ENCODE measurements around the gene RNF149. TPM values are rescaled to one million over a fixed set of nuclear protein-coding genes. Genes with fewer than 3 reads are reported as not detected.

RNF149 gene
- total and polyA plus RNA-seq, 2 experiments from 2014 or later, result 38.8 to 47.6 TPM

DNA sequence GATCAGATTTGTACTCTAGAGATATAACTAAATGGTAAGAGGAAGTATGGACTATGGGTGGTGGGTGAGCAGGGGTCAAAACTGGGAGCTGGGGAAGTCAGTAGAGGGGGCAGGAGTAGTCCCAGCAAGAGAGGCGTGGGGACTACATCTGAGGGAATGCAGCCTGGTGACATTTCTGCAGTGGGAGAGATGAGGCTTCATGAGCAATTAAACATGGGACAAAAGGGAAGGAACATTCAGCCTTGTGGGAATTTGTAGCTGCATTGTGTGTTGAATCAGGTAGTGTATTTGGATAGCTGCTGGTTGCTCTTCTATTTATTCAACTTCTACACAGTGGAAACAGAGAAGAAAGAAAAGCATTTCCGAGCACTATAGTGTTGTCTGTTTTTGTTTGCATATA lies 52.2 kb downstream of the RNF149 start:
- no peaks in the 10 kb centered on the region for H3K9me2 ChIP-seq (ENCODE audit: insufficient read depth)
- H3K4me1 ChIP-seq (ENCODE audit: insufficient read depth), result peaks cover 13% of the 10 kb centered on the region
- H2AFZ ChIP-seq, result no peak overlapping the region
- H3K79me2 ChIP-seq (replicated peaks; ENCODE audit: insufficient read depth), result peaks cover 57% of the 10 kb centered on the region
- Mint-ChIP-seq H3K9me3 (no peaks in the 10 kb centered on the region), H3K27me3 (ENCODE audit: insufficient read depth, low read depth, poor library complexity) (peaks cover 5% of the 10 kb centered on the region), H3K27ac (peak overlapping the region; percentile 75), H3K36me3 (ENCODE audit: low read depth) (peaks cover 37% of the 10 kb centered on the region), H3K4me1 (peaks cover 25% of the 10 kb centered on the region), H3K4me3 (no peak overlapping the region)
- no peak for TF ChIP-seq ZNF331 (CRISPR knock-in tag; IDR thresholded peaks at IDR 0.05; ENCODE audit: low read depth)
- no peak for TF ChIP-seq ZNF114 (CRISPR knock-in tag; IDR thresholded peaks at IDR 0.05)
- TF ChIP-seq CREB1 (CRISPR knock-in tag; IDR thresholded peaks at IDR 0.05; ENCODE audit: low read depth), result no peak
- no peak for TF ChIP-seq POLR2AphosphoS5 (IDR thresholded peaks at IDR 0.05; ENCODE audit: low read depth)
- TF ChIP-seq NANOG (IDR thresholded peaks at IDR 0.05; ENCODE audit: borderline replicate concordance), result no peak
- TF ChIP-seq, protein P1, sequence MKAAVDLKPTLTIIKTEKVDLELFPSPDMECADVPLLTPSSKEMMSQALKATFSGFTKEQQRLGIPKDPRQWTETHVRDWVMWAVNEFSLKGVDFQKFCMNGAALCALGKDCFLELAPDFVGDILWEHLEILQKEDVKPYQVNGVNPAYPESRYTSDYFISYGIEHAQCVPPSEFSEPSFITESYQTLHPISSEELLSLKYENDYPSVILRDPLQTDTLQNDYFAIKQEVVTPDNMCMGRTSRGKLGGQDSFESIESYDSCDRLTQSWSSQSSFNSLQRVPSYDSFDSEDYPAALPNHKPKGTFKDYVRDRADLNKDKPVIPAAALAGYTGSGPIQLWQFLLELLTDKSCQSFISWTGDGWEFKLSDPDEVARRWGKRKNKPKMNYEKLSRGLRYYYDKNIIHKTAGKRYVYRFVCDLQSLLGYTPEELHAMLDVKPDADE (IDR thresholded peaks at IDR 0.05), result no peak
- no peak for TF ChIP-seq JUNB (IDR thresholded peaks at IDR 0.05; ENCODE audit: unreplicated experiment)
- TF ChIP-seq EZH2 (IDR thresholded peaks at IDR 0.05; ENCODE audit: low read depth, unreplicated experiment), result no peak
- TF ChIP-seq, protein P2, sequence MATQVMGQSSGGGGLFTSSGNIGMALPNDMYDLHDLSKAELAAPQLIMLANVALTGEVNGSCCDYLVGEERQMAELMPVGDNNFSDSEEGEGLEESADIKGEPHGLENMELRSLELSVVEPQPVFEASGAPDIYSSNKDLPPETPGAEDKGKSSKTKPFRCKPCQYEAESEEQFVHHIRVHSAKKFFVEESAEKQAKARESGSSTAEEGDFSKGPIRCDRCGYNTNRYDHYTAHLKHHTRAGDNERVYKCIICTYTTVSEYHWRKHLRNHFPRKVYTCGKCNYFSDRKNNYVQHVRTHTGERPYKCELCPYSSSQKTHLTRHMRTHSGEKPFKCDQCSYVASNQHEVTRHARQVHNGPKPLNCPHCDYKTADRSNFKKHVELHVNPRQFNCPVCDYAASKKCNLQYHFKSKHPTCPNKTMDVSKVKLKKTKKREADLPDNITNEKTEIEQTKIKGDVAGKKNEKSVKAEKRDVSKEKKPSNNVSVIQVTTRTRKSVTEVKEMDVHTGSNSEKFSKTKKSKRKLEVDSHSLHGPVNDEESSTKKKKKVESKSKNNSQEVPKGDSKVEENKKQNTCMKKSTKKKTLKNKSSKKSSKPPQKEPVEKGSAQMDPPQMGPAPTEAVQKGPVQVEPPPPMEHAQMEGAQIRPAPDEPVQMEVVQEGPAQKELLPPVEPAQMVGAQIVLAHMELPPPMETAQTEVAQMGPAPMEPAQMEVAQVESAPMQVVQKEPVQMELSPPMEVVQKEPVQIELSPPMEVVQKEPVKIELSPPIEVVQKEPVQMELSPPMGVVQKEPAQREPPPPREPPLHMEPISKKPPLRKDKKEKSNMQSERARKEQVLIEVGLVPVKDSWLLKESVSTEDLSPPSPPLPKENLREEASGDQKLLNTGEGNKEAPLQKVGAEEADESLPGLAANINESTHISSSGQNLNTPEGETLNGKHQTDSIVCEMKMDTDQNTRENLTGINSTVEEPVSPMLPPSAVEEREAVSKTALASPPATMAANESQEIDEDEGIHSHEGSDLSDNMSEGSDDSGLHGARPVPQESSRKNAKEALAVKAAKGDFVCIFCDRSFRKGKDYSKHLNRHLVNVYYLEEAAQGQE (IDR thresholded peaks at IDR 0.05; ENCODE audit: unreplicated experiment), result no peak
- no peak overlapping the region for H3K4me3 ChIP-seq
- no peak for ATAC-seq
- 0 out of 2 replicates have a peak, but pooled peaks cover 5% of the 10 kb centered on the region for H3F3A ChIP-seq (replicated peaks; ENCODE audit: low read depth)
- H4K20me1 ChIP-seq (replicated peaks; ENCODE audit: insufficient read depth), result peaks cover 12% of the 10 kb centered on the region
- H3K27ac ChIP-seq (ENCODE audit: low read depth), result no peak overlapping the region
- no peak overlapping the region for H3K4me2 ChIP-seq
- no peak for DNase-seq (ENCODE audit: low spot score)
- H3K27me3 ChIP-seq (ENCODE audit: insufficient read depth), result no peaks in the 10 kb centered on the region
- peaks cover 15% of the 10 kb centered on the region; the same call in 1 of the 2 replicates for H3K36me3 ChIP-seq (ENCODE audit: insufficient read depth)

DNA sequence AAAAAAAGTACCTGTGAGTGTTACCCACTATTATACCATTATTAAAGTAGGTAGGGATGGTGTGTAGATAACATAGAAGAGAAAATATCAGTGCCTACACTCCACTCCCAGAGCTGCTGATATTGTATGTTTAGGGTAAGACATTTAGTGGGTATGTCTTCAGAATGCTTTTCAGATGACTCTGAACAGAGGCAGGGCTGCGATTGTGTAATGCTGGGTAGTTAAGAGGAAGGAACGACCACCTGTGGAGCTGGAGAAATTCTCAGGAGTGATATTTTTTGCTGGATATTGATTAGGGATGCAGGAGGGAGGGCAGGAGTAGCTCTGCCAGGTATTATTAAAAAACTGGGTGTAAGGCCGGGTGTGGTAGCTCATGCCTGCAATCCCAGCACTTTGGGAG lies 53.0 kb downstream of the RNF149 start:
- H3K4me3 Mint-ChIP-seq, result no peak overlapping the region; the same call in 2 of the 3 replicates
- peaks cover 32% of the 10 kb centered on the region for H3K4me1 Mint-ChIP-seq
- TF ChIP-seq ZNF114 (CRISPR knock-in tag; IDR thresholded peaks at IDR 0.05), result no peak
- TF ChIP-seq, protein P3, sequence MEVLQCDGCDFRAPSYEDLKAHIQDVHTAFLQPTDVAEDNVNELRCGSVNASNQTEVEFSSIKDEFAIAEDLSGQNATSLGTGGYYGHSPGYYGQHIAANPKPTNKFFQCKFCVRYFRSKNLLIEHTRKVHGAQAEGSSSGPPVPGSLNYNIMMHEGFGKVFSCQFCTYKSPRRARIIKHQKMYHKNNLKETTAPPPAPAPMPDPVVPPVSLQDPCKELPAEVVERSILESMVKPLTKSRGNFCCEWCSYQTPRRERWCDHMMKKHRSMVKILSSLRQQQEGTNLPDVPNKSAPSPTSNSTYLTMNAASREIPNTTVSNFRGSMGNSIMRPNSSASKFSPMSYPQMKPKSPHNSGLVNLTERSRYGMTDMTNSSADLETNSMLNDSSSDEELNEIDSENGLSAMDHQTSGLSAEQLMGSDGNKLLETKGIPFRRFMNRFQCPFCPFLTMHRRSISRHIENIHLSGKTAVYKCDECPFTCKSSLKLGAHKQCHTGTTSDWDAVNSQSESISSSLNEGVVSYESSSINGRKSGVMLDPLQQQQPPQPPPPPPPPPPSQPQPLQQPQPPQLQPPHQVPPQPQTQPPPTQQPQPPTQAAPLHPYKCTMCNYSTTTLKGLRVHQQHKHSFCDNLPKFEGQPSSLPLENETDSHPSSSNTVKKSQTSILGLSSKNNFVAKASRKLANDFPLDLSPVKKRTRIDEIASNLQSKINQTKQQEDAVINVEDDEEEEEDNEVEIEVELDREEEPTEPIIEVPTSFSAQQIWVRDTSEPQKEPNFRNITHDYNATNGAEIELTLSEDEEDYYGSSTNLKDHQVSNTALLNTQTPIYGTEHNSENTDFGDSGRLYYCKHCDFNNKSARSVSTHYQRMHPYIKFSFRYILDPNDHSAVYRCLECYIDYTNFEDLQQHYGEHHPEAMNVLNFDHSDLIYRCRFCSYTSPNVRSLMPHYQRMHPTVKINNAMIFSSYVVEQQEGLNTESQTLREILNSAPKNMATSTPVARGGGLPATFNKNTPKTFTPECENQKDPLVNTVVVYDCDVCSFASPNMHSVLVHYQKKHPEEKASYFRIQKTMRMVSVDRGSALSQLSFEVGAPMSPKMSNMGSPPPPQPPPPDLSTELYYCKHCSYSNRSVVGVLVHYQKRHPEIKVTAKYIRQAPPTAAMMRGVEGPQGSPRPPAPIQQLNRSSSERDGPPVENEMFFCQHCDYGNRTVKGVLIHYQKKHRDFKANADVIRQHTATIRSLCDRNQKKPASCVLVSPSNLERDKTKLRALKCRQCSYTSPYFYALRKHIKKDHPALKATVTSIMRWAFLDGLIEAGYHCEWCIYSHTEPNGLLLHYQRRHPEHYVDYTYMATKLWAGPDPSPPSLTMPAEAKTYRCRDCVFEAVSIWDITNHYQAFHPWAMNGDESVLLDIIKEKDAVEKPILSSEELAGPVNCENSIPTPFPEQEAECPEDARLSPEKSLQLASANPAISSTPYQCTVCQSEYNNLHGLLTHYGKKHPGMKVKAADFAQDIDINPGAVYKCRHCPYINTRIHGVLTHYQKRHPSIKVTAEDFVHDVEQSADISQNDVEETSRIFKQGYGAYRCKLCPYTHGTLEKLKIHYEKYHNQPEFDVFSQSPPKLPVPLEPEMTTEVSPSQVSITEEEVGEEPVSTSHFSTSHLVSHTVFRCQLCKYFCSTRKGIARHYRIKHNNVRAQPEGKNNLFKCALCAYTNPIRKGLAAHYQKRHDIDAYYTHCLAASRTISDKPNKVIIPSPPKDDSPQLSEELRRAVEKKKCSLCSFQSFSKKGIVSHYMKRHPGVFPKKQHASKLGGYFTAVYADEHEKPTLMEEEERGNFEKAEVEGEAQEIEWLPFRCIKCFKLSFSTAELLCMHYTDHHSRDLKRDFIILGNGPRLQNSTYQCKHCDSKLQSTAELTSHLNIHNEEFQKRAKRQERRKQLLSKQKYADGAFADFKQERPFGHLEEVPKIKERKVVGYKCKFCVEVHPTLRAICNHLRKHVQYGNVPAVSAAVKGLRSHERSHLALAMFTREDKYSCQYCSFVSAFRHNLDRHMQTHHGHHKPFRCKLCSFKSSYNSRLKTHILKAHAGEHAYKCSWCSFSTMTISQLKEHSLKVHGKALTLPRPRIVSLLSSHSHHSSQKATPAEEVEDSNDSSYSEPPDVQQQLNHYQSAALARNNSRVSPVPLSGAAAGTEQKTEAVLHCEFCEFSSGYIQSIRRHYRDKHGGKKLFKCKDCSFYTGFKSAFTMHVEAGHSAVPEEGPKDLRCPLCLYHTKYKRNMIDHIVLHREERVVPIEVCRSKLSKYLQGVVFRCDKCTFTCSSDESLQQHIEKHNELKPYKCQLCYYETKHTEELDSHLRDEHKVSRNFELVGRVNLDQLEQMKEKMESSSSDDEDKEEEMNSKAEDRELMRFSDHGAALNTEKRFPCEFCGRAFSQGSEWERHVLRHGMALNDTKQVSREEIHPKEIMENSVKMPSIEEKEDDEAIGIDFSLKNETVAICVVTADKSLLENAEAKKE (CRISPR knock-in tag; IDR thresholded peaks at IDR 0.05), result no peak

More for the DNA sequence above, 53.0 kb downstream of the RNF149 start:
- Histone ChIP-seq H3K4me1 (ENCODE audit: insufficient read depth) (peaks cover 19% of the 10 kb centered on the region), H3K27me3 (ENCODE audit: insufficient read depth) (no peaks in the 10 kb centered on the region), H3K4me2 (no peak overlapping the region), H3K9me2 (ENCODE audit: insufficient read depth) (no peaks in the 10 kb centered on the region), H2AFZ (no peak overlapping the region), H3K36me3 (ENCODE audit: insufficient read depth) (peaks cover 15% of the 10 kb centered on the region; the same call in 1 of the 2 replicates), H3K4me3 (no peak overlapping the region), H3F3A (replicated peaks; ENCODE audit: low read depth) (peaks cover 3% of the 10 kb centered on the region; the same call in 1 of the 2 replicates), H4K20me1 (replicated peaks; ENCODE audit: insufficient read depth) (peaks cover 12% of the 10 kb centered on the region), H3K27ac (ENCODE audit: low read depth) (no peak overlapping the region), H3K79me2 (replicated peaks; ENCODE audit: insufficient read depth) (peaks cover 50% of the 10 kb centered on the region)
- Mint-ChIP-seq H3K27me3 (ENCODE audit: insufficient read depth, low read depth, poor library complexity) (peaks cover 7% of the 10 kb centered on the region), H3K9me3 (no peaks in the 10 kb centered on the region), H3K36me3 (ENCODE audit: low read depth) (peaks cover 32% of the 10 kb centered on the region), H3K27ac (peak overlapping the region; percentile 50; the same call in 1 of the 2 replicates)
- ATAC-seq (no peak), DNase-seq (ENCODE audit: low spot score) (no peak)
